Activated naive CD4-positive, alpha-beta T cell treated with anti-CD3 and anti-CD28 coated beads for 36 hours (primary cell): Measurements from ENCODE around the gene DCC. TPM values are rescaled to one million over a fixed set of nuclear protein-coding genes. Genes with fewer than 3 reads are reported as not detected.

Experiments used
- CTCF ChIA-PET: fragments of 350-600 bp; sonication (Branson Sonifier 250); formaldehyde crosslinking; loops from one replicate; lab custom pipeline; 2021; ENCODE audit warnings: antibody characterized with exemption; lab: Charles Lee
- DNase-seq: peaks from one replicate; pipeline ENCODE4 v3.0.0-alpha.2; 2020
- H3K27ac Mint-ChIP-seq: one replicate; pipeline ENCODE4 v1.8.0; 2021; ENCODE audit warnings: mild to moderate bottlenecking, mixed read lengths
- H3K27me3 Mint-ChIP-seq: one replicate; pipeline ENCODE4 v1.8.0; 2021; ENCODE audit warnings: low read depth, mixed read lengths
- H3K36me3 Mint-ChIP-seq: one replicate; pipeline ENCODE4 v1.8.0; 2021; ENCODE audit warnings: low read depth, mixed read lengths
- H3K4me1 Mint-ChIP-seq: one replicate; pipeline ENCODE4 v1.8.0; 2021; ENCODE audit warnings: low read depth, mixed read lengths
- H3K4me3 Mint-ChIP-seq: one replicate; pipeline ENCODE4 v1.8.0; 2021; ENCODE audit warnings: mild to moderate bottlenecking, moderate library complexity, mixed read lengths
- H3K9me3 Mint-ChIP-seq: one replicate; pipeline ENCODE4 v1.8.0; 2021; ENCODE audit warnings: mixed read lengths
- intact Hi-C: fragments of 100-400 bp; cut with micrococcal nuclease; formaldehyde crosslinking; loops from one replicate; pipeline ENCODE4 v1.15.1; 2023
- total RNA-seq, 2 experiments: library from RNA; stranded (reverse); gene quantifications; one replicate each; pipeline ENCODE4 v1.2.3, GENCODE V29; 2021

Gene DCC
- total RNA-seq, 2 experiments from 2014 or later: not detected

DNA sequence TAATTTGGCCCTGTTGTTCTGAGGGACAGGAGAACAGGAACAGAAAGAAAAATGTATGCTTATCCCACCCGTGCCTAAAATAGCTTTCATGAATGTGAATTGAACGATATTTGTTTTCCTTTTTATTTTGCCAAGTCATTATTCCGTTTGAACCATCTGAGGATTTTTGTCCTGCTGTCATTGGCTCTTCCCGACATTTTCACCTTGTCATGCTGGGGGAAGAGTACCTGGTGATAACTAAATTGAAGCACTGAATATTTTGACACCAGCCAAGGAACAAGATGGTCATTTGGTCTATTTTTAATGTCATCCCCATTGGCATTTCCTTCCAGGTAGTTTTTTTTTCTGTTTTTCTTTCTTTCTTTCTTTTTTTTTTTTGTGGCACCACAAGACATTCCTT, 204.1 kb downstream of the DCC start:
- H3K36me3 Mint-ChIP-seq: no peaks in the 10 kb centered on the region
- H3K9me3 Mint-ChIP-seq: no peaks in the 10 kb centered on the region
- H3K27ac Mint-ChIP-seq: no peak overlapping the region
- H3K4me1 Mint-ChIP-seq: no peaks in the 10 kb centered on the region
- CTCF ChIA-PET: no interaction called here
- H3K4me3 Mint-ChIP-seq: no peak overlapping the region
- DNase-seq: no peak
- intact Hi-C loops: no loop called here
- no peaks in the 10 kb centered on the region for H3K27me3 Mint-ChIP-seq

DNA sequence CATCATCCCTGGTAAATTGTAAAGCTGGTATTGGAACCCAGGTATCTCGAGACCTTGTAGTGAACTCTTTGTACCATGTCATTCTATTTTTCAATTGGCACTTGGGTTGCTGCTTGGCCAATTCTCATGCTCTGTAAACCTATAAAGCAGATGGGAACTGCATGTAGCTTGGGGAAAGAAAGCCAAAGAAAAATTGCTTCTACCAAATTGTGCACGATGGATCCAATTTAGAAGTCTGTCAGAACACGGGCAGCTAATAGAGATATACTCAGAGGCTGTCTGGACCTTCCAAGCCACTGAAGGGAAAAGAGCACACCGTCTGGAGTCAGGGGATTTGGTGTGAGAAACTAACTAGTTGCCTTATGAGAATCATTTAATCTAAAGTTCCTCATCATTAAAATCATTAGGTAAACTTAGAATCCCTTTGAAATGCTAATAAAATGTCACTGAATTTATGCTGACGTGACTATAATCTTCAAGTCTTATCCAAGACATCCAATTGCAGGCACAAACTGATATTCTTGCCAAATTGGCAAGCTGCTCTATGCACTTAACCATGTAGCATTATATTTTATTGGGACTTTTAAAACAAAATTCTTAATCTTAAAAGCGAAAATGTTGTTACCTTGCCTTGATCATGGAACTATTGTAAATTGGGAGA, 206.8 kb downstream of the DCC start:
- Mint-ChIP-seq H3K9me3 (no peaks in the 10 kb centered on the region), H3K27me3 (no peaks in the 10 kb centered on the region), H3K36me3 (no peaks in the 10 kb centered on the region), H3K4me3 (no peak overlapping the region), H3K27ac (no peak overlapping the region), H3K4me1 (no peaks in the 10 kb centered on the region)
- intact Hi-C loops: no loop called here
- no peak for DNase-seq
- CTCF ChIA-PET: interaction anchor here (0.6 kb wide), 1 partner anchor 59 kb away, joined by 3 read pairs; no protein-coding TSS in a partner anchor

DNA sequence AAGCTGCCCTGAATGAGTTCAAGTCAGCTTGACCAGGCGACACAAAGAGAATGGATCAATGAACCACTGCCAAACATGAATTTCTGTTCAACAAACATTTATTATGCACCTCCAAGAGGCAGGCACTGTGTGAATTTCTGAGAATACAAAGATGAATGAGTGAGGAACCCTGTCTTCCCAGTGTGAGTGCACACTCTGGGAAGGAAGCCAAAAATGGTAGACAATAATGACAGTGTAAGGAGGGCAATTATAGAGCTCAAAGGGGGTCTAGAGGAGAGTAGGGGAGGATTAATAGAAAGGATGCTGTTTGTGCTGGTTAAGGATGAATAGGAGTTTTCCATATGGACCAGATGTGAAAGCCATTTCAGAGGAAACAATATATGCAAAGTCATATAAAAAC, 213.4 kb downstream of the DCC start:
- DNase-seq: no peak
- no peaks in the 10 kb centered on the region for H3K27me3 Mint-ChIP-seq
- H3K4me1 Mint-ChIP-seq: no peaks in the 10 kb centered on the region
- no peaks in the 10 kb centered on the region for H3K36me3 Mint-ChIP-seq
- peaks cover 2% of the 10 kb centered on the region for H3K9me3 Mint-ChIP-seq
- no peak overlapping the region for H3K27ac Mint-ChIP-seq
- intact Hi-C loops: no loop called here
- no peak overlapping the region for H3K4me3 Mint-ChIP-seq
- CTCF ChIA-PET: interaction anchor here (1.2 kb wide), 1 partner anchor 10 kb away, joined by 3 read pairs; no protein-coding TSS in a partner anchor

DNA sequence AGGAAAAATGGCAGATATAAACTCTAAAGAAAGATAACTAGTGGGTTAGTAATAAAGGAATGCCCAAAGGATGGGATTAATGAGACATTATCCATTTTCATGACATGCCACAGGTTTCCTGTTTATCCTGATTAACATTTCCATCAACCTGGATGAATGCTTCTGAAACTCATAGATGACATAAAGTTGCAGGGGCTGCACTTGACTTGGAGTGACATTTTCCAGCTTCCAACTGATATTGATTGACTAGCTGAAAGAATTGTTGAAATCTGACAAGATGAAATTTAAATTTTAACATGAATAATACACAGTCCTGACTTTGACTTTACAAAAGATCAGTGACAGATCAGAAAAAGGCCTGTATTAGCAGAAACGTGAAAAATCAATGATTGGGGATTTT, 214.2 kb downstream of the DCC start:
- Mint-ChIP-seq H3K27ac (no peak overlapping the region), H3K4me3 (no peak overlapping the region), H3K36me3 (no peaks in the 10 kb centered on the region), H3K27me3 (no peaks in the 10 kb centered on the region), H3K9me3 (peaks cover 2% of the 10 kb centered on the region), H3K4me1 (no peaks in the 10 kb centered on the region)
- intact Hi-C loops: no loop called here
- CTCF ChIA-PET: interaction anchor here (1.2 kb wide), 1 partner anchor 9 kb away, joined by 3 read pairs; no protein-coding TSS in a partner anchor
- DNase-seq: no peak

DNA sequence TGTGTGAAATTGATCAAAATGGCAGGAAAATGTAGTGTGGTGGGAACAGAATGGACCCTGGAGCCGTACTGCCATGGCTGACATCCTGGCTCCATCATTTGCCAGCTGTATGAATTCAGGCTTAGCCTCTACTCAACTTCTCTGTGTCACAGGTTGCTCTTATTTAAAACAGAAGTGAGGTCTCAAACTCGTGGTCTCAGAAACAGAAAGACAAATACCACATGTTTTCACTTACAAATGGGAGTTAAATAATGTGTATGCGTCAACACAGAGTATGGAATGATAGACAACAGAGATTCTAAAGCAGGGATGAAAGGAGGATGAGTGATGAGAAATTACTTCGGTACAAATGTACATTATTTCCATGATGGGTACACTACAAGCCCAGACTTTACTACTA, 227.4 kb downstream of the DCC start:
- no peak overlapping the region for H3K4me3 Mint-ChIP-seq
- no peak for DNase-seq
- no peaks in the 10 kb centered on the region for H3K4me1 Mint-ChIP-seq
- intact Hi-C loops: no loop called here
- H3K27ac Mint-ChIP-seq: no peak overlapping the region
- H3K36me3 Mint-ChIP-seq: no peaks in the 10 kb centered on the region
- CTCF ChIA-PET: no interaction called here
- H3K9me3 Mint-ChIP-seq: no peaks in the 10 kb centered on the region
- no peaks in the 10 kb centered on the region for H3K27me3 Mint-ChIP-seq

DNA sequence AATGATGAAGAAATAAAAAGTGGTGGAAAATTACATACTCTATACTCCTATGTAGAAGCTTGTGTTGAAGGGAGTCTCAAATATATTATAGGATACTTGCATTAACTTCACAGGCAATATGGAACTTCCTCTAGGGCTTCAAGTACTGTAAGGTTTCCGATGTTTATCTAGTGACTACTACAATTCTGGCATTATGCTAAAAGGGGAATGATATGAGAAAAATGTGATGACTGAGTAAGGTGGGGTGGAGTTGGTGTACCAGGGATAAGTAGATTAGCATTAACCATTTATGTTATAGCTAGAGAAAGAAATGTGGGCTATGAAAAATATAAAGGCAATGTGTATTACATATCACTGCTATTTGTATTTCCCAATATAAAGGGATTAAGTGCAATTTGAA, 229.5 kb downstream of the DCC start:
- Mint-ChIP-seq H3K27me3 (no peaks in the 10 kb centered on the region), H3K4me1 (no peaks in the 10 kb centered on the region), H3K9me3 (no peaks in the 10 kb centered on the region), H3K36me3 (no peaks in the 10 kb centered on the region), H3K4me3 (no peak overlapping the region), H3K27ac (no peak overlapping the region)
- CTCF ChIA-PET: no interaction called here
- no peak for DNase-seq
- intact Hi-C loops: no loop called here

DNA sequence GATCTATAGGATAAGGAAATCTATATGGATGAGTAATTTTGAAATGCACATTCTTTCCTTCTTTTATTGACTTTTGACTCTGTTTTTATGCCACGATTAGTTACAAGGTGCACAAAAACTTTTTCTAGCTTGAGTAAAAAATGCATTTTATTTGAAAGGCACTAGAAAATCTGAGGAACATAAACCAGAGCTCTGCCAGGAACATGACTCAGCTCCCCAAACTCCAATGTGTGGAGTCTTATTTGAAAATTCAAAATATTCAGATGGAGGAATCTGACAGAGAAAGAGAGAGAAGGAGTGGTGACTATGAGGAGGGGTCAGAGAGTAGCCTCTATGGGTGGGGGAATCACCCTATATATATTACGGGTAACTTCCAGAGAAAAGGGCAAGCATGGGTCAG, 231.0 kb downstream of the DCC start:
- Mint-ChIP-seq H3K4me3 (no peak overlapping the region), H3K4me1 (no peaks in the 10 kb centered on the region), H3K36me3 (no peaks in the 10 kb centered on the region), H3K27ac (no peak overlapping the region), H3K27me3 (no peaks in the 10 kb centered on the region), H3K9me3 (no peaks in the 10 kb centered on the region)
- intact Hi-C loops: no loop called here
- CTCF ChIA-PET: no interaction called here
- no peak for DNase-seq

DNA sequence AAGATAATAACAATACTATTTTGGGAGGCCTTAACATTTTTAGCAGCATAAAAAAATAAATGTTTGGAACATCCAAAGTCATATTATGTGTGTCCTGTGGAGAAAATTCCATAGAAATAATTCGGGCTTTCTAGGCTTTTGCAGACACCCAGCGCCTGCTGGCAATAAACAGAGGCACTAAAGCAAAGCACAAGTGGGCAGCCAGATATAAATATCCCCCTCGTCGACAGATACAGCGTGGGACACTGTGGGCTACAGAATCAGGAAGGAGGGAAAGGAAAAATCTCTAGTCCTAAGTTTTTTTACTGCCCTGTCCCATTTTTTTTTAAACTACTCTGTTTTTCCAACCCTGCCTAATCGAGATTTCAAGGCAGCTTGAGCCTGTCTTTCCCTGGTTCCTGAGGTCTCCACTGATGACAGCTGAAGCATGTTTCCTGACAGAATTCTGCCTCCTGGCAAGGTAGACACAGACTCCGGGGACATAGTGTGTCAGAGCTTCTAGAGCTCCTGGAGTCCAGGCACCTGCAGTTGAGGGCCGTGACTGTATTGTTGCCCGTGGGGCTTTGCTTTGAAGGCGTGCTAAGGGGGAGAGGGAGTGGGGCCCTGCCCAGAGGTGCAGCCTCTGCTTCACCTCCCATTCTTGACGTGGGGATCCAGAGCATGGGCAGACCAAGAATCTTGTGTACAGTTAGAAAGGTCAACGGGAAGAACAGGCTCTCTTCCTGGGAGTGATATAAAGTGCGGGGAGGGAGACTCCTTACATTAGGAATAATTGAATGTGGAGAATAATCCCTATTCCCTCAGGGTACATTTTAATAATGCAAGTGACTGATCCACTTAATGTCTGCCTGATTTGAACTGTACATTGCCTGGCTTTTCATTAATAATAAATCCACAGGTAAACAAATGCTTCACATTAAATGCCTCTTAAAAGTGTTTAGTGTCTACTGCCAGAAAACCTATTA, 232.3 kb downstream of the DCC start:
- H3K4me1 Mint-ChIP-seq: no peaks in the 10 kb centered on the region
- H3K9me3 Mint-ChIP-seq: peaks cover 2% of the 10 kb centered on the region
- no peak for DNase-seq
- CTCF ChIA-PET: no interaction called here
- H3K27me3 Mint-ChIP-seq: no peaks in the 10 kb centered on the region
- no peak overlapping the region for H3K4me3 Mint-ChIP-seq
- intact Hi-C loops: no loop called here
- H3K27ac Mint-ChIP-seq: no peak overlapping the region
- H3K36me3 Mint-ChIP-seq: no peaks in the 10 kb centered on the region

DNA sequence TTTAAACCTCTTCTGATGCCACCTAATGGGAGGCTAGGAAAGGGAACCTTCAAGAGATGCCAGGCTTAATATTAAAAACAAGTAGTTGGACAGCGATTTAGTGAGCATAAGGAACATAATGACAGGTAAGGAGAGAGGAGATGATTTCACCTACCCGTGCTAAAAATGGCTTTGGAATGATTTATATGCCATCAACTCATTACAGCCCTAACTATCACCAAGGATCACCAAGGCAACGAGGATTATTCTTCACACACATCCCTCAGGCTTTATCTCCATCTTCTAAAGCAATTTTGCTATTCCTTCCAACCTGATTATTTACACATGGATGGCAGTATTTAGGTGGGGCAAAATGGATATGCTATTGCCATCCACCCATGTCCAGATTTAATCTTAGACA, 237.8 kb downstream of the DCC start:
- H3K4me3 Mint-ChIP-seq: no peak overlapping the region
- H3K4me1 Mint-ChIP-seq: no peaks in the 10 kb centered on the region
- peaks cover 4% of the 10 kb centered on the region for H3K9me3 Mint-ChIP-seq
- DNase-seq: no peak
- H3K36me3 Mint-ChIP-seq: no peaks in the 10 kb centered on the region
- intact Hi-C loops: no loop called here
- H3K27ac Mint-ChIP-seq: no peak overlapping the region
- CTCF ChIA-PET: no interaction called here
- no peaks in the 10 kb centered on the region for H3K27me3 Mint-ChIP-seq

DNA sequence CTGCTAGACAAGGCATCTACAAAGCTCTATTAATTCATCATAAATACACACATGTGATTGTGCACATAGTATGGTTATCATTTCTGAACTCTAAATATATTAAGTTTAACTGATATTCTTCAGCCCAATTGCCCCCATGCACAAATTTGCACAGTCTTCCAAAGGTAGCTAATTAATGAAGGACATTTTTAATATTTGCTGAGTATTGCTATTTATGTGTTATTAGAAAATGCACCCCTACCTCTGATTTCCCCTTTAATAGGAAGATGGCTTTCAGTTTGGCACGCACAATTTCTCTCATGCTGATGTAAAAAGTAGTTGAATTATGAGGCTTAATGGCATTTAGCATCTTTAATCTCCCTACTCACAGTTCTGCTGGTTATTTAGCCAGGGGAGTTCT, 242.1 kb downstream of the DCC start:
- Mint-ChIP-seq H3K4me1 (no peaks in the 10 kb centered on the region), H3K27ac (no peak overlapping the region), H3K4me3 (no peak overlapping the region), H3K27me3 (no peaks in the 10 kb centered on the region), H3K36me3 (no peaks in the 10 kb centered on the region), H3K9me3 (peaks cover 2% of the 10 kb centered on the region)
- intact Hi-C loops: no loop called here
- DNase-seq: no peak
- CTCF ChIA-PET: no interaction called here

DNA sequence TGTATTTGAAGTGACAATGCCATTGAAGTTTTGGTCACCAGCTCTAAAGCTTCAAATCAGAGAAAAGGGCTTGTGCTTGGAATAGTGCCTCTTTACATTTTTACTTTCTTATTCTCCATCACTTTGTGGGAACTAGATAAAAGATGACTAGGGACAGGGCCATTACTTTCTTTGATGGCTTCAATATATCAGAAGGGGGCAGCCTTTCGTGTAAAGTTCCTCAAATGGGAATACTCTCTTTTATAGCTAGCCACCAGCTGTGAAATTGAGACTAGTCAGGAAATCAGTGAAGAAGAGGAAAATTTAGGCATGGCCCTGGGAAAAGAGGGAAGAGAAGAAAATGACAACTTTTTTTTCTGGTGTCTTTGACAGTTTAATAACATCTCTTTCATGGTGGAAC, 242.5 kb downstream of the DCC start:
- no peak for DNase-seq
- no peak overlapping the region for H3K27ac Mint-ChIP-seq
- H3K36me3 Mint-ChIP-seq: no peaks in the 10 kb centered on the region
- H3K4me3 Mint-ChIP-seq: no peak overlapping the region
- CTCF ChIA-PET: no interaction called here
- H3K27me3 Mint-ChIP-seq: no peaks in the 10 kb centered on the region
- H3K4me1 Mint-ChIP-seq: no peaks in the 10 kb centered on the region
- intact Hi-C loops: no loop called here
- peaks cover 5% of the 10 kb centered on the region for H3K9me3 Mint-ChIP-seq

DNA sequence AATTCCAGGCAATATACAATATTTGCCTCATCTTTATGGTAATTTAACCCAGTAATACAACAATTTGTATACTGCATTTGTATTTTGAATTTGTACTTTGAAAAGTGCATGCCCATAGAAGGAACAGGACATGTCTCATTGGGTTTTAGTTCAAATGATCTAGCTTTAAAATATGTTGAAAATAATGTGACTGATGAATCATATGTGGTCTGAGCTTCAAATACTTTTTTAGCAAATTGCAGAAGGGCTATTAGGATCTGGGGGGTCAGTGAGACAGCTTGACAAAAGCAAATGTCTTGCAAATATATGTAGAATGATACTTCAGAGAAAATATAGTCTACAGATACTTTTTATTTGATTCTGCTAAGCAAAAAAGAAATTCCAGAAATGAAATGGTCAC, 248.9 kb downstream of the DCC start:
- Mint-ChIP-seq H3K4me1 (no peaks in the 10 kb centered on the region), H3K27ac (no peak overlapping the region), H3K9me3 (peaks cover 3% of the 10 kb centered on the region), H3K4me3 (no peak overlapping the region), H3K36me3 (no peaks in the 10 kb centered on the region), H3K27me3 (no peaks in the 10 kb centered on the region)
- CTCF ChIA-PET: no interaction called here
- intact Hi-C loops: no loop called here
- DNase-seq: no peak
